Measurements from ENCODE around the gene AHNAK.
"Not testable (repeated sequence)": the region's sequence is repeated elsewhere in the genome, so short reads cannot be mapped to it uniquely, and the experiment has no call there.

The AHNAK gene

GRCh38 chr11:62534779-62535545 lies 11.6 kb downstream of the AHNAK start:
- ATAC-seq: no peak

GRCh38 chr11:62532096-62532495 lies 14.5 kb downstream of the AHNAK start:
- ATAC-seq: no peak

DNA sequence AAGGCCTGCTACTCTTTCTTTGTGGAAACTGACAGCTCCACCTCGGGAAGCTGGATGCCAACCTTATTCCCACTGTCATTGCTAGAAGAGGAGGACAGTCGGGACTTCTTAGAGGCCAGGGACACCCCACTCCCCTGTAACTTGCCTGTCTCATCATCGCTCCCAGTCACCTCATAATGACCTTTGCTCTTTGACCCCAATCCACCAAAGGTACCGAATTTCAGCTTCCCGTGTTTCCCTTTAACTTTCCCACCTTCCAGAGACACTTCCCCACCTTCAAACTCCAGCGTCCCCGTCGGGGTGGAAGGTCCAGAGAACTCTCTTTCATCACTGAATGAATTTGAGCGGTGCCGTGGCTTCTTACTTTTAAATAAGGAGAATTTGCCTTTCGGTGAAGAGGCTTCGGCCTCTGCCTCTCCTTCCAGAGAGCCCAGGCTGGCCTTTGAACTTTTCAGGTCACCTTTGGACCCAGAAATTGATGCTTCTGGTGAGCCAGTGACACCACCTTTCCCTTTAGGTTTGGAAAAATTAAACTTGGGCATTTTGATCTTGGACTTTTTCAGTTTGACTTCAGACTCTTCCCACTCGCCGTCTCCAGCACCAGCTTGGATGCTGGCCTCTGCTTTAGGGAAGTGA lies 29.8 kb downstream of the AHNAK start:
- ATAC-seq: no peak

GRCh38 chr11:62514151-62514550 lies 32.5 kb downstream of the AHNAK start:
- peak; percentile 44 to 49 for ATAC-seq

- no peak for ATAC-seq
Measured at GRCh38 chr11:62513626-62514025, 33.0 kb downstream of the AHNAK start.

DNA sequence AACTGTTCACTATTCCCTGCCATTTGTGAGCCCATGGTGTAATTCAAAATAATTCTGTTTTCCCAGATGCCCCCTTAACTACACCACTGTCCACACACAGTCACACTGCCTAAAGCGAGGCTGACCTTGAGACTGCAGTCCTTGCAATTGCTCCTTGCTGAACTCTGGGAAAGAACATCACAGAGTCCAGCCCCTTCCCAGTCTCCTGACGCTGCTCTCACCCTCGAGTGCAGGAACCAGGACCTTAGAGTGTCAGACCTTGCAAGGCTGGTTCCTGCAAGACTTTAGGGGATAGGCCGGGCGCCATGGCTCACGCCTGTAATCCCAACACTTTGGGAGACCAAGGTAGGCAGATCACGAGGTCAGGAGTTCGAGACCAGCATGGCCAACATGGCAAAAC lies 33.6 kb downstream of the AHNAK start:
- no peak for ATAC-seq

DNA sequence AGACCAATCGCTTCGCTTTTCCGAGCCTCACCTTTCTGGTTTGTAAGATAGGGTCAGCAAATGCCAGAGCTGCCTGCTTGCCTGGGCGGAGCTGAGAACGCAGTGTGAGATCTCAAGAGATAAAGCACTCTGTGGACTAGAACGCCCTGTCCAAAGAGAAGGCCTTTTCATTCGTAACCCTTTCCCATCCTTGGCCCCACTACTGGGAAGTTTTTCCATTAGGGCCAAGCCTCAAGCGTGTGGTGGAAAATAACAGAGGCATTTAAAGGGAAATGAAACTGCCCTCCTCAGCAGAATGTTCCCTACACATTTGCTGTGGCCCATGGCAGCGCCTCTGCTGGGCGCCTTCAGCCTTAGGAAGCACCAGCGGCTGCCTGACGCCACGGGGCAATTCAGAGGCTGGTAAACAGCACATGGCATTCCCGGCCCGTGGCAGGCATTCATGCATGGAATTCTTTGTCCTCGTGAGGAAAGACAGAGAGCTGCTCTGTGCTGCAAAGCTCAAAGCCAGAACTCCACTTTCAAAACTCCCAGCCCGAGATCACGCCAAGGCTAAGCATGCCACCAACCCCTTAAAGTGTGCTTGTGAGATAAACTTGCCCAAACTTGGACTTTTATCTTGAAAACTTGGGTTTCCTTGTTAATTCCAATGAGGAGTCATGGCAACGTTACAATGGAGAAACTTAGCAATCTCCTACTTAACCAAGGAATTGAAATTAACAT lies 38.1 kb downstream of the AHNAK start:
- no peak for ATAC-seq

GRCh38 chr11:62507125-62507422 lies 39.5 kb downstream of the AHNAK start:
- no peak for ATAC-seq

DNA sequence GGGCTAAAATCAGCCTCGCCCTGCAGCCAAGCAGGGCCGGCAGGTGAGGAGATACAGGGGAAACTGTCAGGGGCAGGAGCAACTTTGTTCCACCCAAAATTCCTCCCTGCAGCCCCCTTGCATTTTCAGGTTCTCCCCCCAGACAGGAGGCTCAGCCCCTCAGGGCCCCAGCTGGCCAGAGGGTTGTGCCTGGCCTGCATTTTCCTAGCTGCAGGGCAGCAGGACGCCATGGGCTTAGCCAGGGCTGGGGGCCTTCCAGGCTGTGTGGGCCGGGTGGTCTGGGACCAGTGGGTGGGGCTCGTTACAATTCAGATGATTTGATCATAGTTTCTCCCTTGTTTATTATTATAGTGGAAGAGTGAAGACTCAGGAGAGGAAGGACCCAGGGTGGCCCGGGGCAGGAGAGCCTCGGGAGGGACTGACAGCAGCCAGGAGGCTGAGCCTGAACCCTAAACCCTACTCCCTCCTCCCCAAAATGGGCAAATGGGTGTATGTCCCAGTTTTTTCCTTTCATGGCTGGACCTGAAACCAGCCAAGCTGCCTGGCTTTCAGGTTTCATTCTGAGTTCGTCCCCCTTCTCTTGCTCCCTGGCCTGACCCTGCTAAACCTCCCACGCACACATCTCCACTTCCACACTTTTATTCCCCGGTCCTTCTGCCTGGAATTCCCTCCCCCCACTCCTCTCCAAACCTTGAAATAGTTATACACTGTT lies 40.0 kb downstream of the AHNAK start:
- no peak for ATAC-seq

DNA sequence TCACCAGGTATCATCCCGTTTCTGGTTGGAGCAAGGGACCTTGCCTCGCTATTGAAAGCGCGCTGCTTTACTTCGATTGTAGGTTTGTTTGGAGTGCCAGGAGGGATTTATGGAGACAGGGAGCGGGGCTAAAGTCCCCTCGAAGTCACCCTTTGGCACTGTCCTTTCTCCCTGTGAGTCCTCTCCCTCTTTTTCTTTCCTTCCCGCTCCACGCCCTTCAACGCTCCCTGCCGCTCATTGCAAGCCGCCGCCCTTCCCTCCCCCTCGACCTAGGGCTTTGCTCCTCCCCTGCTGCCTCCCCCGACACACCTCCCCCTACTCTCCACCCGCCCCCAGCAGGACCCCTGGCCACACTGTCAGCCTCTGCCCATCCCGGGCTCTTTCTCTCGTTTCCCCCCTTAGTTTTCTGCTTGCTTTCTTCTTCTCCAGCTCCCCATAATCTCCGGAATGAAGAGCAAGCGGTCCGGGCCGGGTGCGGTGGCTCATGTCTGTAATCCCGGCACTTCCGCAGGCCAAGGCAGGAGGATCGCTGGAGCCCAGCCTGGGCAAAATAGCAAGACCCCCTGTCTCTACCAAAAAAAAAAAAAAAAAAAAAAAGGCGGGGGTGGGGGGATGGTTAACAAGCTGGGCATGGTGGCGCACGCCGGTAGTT lies 41.0 kb downstream of the AHNAK start:
- ATAC-seq: no peak

- ATAC-seq: no peak
Measured at GRCh38 chr11:62505059-62505439, 41.6 kb downstream of the AHNAK start.

- no peak for ATAC-seq
Measured at GRCh38 chr11:62504158-62504973, 42.2 kb downstream of the AHNAK start.

DNA sequence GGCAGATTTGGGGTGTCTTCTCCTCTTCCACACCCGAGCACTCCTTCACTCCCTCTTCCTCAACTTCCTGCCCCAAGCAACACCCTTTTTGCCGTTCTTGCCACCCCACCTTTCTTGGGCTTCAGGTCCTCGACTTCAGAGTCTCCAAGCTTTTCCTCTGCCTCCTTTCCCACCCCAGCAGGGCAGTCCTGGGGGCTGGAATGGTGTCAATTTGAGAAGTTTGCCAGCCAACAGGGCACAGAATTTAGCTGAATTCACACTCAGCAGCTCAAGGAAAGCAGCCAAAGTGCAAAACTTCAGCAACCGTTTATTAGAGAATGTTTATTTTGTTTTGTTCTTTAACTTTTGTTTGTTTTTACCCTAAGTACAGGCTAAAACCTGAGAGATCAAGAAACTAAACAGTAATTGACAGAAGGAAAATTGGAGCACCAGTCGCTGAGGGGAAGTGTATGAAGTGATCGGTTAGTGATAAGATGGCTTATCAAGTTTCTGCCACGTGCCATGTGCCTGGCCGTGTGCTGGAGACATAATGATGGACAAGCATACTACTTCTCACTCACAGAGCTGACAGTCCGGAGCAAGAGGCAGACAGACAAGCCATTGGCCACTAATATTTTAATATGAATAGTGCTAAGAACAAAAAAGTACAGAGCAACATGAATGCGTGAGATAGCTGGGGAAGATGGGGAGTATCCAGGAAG lies 44.4 kb downstream of the AHNAK start:
- ATAC-seq: no peak

DNA sequence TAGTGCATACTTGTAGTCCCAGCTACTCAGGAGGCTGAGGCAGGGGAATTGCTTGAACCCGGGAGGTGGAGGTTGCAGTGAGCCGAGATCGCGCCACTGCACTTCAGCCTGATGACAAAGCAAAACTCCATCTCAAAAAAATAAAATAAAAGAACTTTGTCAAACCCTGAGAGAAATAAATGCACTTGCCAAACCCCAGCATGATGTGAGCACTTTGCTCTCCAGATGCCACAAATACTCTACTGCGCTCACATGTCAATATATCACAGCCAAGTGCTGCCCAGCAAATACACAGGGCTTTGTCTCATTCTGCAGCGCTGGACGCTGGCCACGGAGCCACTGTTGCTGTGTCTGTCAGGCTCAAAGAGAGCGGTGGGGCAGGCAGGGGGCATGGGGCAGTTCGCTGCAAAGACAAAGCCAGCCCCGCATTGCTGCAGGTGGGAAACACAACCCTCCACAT lies 45.1 kb downstream of the AHNAK start:
- no peak for ATAC-seq

GRCh38 chr11:62500650-62501030 lies 46.0 kb downstream of the AHNAK start:
- no peak for ATAC-seq

DNA sequence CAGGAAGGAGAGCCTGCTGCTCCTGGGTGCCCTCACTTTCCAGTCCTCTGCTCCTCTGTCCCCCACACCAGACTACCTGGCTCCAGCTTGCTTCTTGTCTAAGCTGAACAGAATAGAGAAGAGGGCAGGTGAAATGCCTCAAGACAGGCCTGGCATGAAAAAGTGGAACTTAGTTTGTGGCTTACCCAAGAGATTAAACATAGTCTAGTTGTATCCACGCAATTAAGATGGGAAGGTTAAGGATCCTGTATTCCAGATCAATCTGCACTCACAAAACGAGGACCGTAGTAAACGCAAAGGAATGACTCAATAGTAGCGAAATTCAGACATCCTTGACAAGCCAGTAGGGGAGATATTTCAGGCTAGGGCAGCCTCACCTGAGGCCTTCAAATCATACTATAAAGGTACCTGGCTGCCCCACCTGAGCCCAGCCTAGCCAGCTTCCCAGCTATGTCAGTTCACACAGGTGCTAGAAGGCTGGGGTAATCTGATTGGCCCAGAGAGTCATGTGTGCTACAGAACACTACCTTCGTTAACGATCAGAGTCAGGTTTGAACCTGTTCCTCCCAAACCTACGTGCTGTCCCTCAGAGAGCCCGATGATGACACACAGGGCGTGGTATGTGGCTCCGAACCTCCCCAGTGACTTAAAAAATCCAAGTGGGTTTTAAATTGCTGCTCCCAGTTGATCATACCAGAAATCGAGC lies 46.5 kb downstream of the AHNAK start:
- no peak for ATAC-seq

DNA sequence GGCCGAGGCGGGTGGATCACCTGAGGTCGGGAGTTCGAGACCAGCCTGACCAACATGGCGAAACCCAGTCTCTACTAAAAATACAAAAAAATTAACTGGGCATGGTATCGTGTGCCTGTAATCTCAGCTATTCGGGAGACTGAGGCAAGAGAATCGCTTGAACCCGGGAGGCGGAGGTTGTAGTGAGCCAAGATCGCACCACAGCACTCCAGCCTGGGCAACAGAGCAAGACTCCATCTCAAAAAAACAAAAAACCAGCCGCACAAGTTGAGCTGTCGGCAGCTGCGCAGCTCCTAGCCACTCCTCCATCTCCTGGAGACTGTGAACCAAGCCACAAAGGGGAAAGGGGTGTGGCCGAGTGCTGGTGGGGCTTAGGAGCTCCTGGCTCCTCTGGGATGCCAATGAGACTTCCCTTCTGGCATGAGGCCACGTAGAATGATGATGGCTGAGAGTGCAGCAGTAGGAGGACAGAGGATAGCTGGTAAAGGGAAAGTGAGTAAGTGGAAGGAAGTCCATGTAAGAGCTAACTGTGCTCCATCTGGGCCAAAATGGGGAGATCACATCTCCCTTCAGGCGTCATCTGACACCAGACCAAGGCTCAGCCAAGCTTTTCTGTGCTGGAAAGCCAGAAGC lies 47.2 kb downstream of the AHNAK start:
- ATAC-seq: not testable (repeated sequence)

- no peak for ATAC-seq
Measured at GRCh38 chr11:62498492-62499286, 47.9 kb downstream of the AHNAK start.

DNA sequence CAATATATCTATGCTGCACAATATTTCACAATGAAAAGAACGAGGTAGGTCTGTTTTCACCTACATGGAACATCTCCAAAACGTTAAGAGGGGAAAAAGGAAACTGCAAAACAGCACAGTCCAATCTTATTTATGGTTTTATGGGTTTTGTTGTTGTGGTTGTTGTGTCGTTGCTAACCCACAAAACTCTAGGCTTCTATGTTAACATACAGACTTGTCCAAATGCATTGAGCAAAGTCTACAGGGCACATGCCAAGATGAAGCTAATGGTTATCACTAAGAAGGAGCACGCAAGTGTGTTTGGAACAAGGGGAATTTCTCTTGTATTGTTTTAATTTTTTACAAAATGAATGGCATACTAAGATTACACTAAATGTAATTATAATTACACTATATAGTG lies 48.6 kb downstream of the AHNAK start:
- ATAC-seq: no peak
